NCI-H146 (cell line): ENCODE results near the gene COMT.
"Not testable (repeated sequence)": the region's sequence is repeated elsewhere in the genome, so short reads cannot be mapped to it uniquely, and the experiment has no call there.

Experiments
- DNase-seq: peaks from one replicate; lab custom pipeline; 2025; lab: John Stamatoyannopoulos, UW

COMT gene

DNA sequence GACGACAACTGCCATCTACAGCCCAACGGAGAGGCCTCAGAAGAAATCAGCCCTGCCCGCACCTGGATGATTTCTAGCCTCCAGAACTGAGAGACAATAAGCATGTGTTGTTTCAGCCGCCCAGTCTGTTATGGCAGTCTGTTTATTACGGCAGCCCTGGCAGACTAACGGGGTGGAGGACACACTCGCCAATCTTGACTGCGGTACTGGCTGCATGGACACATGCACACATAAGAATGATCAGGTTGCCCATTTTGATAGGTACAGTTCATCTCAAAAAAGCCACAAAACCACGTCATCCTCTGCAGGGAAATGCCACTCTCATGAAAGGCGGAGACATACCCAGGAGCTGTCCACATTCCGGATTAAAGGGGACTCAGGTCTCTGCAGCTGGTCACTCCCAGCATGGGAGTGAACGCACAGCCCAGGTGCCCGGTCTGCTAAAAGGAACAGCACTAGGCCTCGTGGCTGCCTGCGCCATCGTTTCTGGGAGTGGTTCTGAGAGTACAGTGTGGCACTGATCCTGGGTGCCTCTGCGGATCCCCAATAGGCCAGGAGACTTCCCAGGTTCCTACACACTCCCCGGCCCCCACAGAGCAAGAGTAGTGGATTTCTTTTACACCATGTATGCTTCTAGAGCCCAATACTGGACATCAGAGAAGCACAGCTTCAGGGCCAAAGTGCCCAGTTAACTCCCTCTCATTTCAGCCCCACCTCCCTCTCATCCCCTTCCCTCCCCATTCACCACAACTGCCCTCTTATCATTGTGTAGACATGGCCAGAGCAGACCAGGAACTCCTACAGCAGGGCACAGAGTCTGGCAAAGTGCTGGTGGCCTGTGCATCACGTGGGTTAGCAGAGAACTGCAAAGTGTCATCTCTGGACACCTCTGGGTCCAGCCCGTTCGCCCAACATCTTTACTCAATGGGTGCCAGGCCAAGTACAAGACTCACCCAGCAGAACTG lies 11.7 kb upstream of the COMT start:
- no peak for DNase-seq

DNA sequence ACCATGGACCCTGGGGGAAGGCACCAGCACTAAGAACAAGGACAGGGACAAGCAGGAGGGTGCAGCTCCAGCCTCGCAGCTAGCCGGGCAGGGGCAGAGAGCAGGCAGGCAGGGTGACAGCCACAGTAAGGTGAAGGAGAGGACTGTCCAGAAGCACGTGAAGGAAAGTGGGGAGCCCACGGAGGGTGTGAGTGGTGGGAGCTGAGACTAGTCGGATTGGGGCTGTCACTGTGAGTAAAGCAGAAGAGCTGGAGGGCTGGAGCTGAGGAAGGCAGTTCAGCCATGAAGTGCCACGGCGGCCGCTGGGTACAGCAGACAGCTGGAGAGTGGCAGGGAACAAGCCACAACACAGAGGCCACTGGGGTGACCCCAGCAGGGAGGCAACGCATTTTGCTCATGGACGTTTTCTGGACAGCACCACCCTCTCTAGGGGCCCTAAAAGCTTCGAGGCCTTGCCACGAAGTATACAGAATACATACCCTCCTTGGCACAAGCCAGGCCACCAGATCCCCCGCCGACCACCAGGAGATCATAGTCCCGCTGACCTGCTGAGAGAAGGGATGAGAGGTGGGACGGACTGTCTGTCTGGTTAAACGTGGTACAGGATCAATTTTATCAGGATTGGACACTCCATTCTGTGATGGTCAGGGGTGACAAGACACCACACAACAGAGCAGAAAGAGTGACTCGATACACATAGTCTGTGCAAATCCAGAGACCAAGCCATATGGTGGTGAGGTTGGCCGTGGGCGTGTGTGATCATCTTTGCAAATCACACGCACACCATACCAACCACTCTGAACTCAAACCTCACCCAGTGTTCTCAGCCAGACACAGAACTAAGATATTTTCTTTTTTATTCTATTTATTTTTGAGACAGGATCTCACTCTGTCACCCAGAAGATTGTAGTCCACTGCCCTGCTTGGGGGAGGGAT lies 10.8 kb upstream of the COMT start:
- DNase-seq = no peak

DNA sequence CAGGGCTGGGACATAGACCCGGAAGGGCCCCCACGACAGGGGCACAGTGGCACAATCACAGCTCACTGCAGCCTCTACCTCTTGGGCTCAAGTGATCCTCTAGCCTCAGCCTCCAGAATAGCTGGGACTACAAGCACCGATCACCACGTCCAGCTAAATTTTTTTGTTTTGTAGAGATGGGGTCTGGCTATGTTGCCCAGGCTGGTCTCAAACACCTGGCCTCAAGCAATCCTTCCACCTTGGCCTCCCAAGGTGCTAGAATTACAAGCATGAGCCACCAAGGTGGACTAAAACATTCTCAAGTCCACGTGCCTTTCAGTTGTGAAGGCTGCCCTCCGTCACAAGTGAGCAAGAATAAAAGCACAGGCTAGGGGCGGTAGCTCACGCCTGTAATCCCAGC lies 10.1 kb upstream of the COMT start:
- DNase-seq = no peak

DNA sequence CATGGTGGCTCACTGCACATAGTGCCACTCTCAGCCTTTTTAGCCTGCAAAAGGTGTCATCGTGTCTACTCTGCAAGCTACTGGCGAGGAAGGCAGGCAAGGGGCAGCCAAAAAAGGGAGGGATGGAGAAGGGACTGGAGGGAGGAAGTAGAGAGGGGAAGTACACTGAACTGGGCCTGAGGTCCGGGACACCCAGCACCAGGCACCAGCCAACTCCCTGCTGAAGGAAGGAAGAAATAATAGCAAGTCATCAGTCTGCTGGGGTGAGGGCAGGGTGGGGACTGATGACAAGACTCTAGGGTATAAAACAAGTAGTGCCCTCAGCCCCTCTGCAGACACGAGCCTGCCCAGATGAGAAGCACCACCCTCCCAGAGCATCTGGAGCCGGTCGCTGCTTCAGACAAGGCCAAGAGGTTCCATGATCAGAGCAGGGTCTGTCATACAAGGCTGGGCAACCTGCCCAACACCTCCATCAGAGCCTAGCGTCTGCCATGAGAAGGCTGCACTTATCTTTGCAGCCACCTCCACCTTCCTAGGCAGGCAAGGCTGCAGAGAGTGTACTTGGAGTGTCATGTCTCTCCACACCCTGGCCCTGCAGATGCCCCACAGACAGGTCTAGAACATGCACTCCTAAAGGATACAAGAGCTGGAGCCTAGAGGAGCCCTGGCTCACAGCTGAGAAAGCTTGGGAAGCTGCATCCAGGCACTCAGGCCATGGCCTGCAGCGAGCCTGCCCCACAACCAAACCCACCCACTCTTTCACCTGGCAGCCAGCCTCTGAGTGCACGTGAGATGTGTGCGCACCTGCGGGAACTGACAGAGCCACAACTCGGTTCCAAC lies 9.0 kb upstream of the COMT start:
- DNase-seq = peak; percentile 76

DNA sequence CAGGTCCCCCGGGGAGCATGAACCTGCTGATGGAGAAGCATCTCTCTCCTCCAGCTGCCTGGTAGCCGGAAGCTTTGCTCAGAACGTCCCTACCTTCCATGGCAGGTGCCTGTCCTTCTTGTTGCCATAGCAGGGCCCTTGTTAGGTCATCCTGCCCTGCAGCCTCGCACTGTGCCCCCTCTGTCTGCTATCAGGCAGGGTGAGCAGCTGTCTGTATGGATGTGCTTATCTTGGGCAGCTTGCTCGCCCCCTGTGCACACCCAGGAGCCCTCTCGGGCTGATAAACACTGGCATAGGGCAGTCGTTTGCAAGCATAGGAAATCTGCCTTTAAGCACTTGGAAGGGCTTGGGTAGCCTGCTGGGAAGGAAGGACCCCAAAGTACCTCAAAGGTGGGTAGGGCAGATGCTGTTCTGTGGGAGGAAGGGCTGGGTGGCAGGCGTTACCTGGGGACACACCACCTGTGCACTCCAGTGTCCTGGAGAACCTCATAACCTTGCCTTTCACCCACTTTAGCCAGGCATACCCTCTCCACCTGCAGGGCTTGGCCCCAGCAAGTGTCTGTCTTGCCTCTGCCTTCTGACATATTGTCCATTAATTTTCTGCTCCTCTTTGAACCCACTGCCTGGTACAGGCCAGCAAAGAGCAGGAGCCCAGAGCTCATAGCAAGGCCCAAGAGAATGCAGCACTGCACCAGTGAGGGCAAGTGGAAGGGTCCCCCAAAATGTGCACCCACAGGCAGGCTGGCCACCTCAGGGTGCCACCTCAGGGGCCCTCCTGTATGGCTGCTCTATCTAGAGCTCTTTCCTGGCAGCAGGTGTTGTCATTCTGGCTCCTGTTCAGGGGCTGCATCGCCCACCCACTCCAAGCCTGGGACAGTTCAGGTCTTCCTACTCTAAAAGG lies 8.0 kb upstream of the COMT start:
- DNase-seq = peak; percentile 84

DNA sequence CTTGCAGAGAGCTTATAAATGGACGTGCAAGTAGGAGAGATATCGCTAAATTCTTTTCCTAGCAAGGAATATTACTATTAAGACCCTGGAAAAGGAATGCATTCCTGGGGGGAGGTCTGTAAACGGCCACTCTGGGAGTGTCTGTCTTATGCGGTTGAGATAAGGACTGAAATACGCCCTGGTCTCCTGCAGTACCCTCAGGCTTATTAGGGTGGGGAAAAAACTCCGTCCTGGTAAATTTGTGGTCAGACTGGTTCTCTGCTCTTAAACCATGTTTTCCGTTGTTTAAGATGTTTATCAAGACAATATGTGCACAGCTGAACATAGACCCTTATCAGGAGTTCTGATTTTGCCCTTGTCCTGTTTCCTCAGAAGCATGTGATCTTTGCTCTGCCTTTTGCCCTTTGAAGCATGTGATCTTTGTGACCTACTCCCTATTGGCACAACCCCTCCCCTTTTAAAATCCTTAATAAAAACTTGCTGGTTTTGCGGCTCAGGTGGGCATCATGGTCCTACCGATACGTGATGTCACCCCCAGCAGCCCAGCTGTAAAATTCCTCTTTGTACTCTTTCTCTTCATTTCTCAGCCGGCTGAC lies 6.4 kb upstream of the COMT start:
- DNase-seq = not testable (repeated sequence)

DNA sequence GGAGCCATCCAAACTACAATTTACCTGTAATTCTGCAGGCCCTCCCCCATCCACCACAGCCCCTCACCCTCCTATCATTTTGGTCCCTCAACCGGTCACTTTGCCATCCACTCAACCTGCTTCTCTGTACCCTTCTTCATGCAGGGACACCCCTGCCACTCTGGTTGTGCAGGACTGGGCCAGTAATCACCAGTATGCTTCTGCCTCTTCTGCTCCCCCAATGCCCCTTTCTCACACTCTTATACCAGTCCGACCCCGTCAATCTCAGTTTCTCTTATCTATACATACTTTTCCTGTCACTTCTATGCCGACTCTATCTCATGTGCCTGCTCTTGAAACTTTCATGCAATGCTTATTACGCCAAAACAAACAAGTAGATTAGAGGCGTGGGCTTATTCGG lies 5.1 kb upstream of the COMT start:
- DNase-seq = no peak

DNA sequence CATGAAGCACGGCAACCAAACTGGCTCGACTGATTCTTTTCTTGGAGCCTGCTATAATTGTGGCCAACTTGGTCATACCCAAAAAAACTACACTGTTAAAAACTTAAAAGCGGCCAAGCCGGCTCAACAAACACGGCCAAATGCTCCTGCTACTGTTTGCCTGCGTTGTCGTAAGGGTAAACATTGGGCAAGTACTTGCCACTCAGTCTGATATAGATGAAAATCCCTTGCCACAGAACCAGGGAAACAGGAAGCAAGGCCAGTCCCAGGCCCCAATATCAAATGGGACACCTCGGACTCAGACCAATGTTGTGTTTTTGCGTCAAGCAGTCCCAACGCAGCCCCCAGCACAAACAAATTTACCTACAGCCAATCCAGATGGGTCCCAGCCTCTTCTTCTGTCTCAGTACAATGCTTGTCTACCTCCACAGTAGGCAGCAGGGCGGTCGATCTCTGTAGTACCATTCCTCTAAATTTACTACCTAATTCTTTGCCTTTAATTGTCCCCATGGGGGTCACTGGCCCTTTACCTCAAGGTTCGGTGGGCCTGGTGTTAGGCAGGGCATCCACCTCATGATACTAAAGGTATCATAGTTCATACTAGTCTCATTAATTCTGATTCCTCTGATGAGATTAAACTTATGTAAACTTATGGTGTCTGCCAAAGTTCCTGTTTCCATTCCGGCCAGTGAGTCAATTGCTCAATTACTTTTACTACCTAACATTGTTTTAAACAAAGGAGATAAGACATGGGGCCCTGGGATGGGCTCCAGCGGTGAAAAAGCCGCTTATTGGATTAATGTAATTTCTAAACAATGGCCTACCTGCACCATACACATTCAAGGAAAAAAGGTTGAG lies 3.7 kb upstream of the COMT start:
- no peak for DNase-seq

DNA sequence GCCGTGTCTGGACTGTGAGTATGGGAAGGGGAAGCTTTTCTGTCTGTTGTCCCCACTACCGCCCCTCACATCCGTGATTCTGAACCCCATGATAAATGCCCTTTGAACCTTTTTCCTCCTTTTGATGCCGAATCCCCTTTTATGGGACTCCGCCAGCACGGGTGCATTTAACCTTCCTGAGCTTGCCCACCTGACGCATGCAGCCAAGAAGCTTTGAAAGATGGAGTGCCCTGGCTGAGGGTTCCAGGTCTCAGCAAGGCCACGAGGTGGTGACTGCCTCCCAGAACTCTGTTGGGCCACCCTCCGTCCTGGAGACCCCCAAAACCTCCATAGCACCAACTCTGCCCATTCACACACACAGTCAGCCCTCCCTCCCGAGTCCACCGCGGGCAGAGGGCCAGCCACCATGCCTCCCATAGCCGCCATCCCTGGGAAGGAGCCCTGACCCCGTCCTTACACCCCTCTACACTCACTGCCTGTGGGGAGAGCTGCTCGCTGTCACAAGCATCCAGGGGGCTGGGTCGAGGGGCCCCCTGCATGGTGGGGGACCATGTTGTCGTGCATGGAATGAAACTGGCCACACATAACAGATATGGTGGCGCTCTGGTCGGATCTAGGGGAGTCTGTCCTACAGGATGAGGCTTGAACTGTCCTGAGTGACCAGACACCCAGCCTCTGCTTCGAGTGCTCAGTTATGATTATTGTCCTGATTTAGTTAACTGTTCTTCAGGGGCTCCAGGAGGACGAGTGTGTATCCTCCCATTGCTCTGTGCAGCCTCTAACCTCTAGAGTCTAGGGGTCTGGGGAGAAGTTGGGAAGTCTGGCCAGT lies 822 bp upstream of the COMT start:
- DNase-seq = no peak

DNA sequence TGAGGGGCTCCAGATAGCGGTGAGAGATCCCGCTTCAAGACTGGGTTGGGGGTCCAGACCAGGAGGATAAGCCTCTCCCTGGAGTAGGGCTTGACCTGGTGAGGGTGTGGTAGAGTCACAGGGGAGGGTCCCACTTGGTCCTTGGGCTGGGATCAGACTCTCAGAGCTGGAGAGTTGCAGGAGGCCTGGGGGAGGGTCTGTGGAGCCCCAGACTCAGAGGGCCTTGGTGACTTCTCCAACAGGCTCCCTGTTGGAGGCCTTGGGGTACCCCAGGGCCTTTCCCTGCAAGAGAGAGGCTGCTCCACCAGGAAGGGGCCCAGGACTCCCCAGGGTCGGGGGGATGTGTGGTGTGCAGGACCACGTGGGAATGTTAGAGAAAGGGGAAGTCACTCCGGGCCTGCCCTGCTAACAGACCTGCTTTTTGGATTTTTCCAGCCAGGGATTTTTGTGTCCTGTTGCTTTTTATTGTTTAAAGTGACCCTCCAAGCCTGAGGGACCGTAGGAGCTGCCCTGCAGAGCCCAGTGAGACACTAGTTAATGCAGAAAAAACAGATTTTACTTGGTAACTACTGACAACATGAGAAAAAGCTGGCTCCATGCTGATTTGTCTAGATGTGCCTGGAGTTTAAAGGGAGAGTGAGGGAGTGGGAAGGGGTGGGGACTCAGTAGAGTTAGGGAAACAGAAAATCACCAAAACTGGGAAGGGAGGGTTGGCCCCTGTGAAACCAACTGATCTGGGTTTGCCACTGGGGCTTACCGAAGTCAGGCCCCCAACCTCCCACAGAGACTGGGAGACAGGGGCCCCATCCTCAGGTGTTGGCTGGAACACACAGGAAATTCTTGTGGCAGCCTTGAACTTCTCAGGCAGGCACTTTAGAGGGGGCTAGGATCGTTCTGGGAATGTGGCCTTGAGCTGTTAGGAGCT lies 847 bp downstream of the COMT start:
- DNase-seq = peak; percentile 26

DNA sequence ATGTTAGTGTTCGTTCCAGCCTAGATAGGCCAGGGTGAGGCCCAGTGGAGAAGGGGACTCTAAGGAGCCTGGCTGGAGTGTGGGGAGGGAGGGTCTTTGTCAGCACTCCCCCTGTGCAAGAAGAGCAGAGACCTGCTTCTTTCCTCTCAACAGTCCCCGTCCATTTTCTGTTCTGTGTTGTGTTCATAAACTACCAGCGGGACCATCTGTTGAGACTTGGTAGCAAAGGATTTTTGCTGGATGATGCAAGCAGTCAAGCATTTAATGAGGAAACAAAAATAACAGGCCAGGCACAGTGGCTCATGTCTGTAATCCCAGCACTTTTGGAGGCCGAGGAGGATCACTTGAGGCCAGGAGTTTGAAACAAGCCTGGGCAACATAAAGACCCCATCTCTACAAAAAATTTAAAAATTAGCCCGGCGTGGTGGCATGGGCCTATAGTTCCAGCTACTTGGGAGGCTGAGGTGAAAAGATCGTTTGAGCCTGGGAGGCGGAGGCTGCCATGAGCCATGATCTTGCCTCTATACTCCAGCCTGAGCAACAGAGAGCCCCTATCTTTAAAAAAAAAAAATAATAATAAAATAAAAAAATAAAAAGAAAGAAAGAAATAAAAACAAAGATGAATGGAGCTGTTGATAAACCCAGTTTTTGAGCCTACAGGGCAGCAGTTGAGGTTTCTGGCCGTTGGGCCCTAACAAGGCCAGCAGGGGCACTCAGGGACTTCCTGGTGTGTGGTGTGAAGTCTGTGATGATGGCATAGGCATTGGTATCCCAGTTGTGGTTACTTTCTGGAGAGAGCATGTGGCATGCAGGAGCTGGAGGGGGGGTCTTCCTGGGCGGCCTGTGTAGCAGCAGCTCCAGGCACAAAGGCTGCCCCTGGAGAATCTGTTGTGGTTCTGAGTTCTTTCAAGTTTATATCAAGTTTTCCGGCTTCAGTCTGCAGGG lies 1.8 kb downstream of the COMT start:
- DNase-seq = no peak

DNA sequence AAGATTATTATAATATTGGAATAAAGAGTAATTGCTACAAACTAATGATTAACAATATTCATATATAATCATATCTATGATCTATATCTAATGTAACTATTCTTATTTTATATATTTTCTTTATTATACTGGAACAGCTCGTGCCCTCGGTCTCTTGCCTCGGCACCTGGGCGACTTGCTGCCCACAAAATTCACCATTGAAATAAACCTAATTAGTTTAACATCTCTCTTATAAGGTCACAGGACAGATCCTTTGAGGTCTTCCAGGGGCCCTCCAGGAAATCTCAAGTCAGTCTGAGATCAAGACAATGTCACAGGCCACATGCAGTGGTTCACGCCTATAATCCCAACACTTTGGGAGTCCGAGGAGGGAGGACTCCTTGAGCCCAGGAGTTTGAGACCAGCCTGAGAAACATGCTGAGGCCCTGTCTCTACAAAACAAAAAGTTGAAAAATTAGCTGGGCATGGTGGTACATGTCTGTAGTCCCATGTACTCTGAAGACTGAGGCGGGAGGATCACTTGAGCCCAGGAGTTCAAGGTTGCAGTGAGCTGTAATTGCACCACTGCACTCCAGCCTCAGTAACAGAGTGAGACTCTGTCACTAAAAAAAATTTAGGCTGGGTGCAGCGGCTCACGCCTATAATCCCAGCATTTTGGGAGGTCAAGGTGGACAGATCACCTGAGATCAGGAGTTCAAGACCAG lies 6.6 kb downstream of the COMT start:
- DNase-seq = no peak

DNA sequence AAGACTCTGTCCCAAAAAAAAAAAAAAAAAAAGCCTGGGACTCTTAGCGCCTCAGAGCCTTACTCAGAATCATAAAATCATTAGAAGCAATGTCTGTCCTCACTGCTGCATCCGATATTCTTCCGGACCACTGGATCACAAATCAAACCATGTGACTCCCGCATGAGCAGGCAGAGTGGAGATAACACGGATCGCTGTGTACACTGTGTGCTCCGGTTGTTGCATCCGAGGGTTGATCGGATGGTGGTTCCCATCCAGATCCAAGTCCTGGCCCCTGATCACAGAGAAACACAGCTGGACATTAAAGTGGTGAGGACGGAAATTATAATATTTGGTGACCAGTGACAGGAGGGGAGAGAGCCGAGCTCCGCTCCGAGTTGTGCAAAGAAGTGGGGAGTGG lies 9.8 kb downstream of the COMT start:
- no peak for DNase-seq

DNA sequence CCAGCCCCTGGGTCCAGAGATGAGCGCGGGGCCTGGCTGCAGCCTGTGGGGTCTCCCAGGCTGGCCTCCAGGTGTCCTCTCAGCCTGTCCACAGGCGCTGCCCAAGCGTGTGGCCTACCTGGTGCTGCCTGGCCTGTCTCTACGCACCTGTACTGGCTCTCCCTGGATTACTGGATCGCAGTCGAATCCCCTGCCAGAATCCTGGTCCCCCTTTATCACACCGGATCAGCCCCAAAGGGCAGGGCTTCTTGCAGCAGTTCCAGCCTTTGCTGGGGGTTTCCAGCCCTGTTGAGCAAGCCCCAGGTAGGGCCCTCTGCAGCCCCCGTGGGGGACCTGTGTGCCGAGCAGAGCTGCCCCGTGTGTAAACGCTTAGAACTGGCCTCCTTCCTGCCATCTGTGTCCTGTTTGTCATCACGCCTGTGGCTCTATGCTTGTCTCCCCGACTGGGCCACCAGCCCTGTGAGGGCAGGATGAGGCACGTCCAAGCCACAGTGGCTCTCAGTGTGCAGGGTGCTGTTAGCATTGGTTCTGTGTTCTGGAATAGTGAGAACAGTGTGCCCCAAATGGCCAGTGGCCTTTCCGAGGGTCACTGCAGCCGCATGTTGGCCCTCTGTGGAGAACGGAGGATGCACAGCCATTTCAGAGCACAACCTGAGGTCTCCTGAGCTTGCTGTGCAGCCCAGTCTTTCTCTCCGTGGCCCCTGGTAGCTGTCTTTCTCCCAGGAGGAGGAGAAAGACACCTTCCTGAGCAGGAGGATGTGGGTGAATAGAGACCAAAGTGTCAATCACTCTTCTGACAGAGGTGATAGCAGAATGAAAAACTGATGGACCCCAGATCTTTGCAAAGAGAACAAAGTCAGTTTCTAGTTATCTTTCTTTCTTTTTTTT lies 13.9 kb downstream of the COMT start:
- DNase-seq = no peak

DNA sequence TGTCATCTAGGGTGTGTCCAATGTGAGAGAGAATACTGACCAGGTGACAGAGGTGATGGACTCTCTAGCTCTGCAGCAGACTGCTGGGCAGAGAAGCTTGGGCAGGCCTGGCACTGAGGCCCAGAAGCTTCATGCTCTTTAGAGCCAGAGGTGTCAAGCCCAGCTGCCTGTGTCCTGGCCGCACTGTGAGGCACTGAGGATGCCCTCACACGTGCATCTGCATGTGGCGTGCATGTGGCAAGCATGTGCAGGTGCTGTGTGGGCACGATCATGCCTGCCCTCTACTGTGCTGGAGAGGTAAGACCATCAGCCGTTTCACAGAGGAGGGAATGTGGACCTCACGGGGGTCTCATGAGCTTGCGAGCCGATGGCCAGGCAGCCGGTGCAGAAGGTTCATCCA lies 15.9 kb downstream of the COMT start:
- no peak for DNase-seq
